ENCODE data around the gene F5.

- no peak for TF ChIP-seq CEBPB (IDR thresholded peaks at IDR 0.05)
- no peak for TF ChIP-seq CREB1 (IDR thresholded peaks at IDR 0.05; ENCODE audit: low read depth)
- TF ChIP-seq NFIC (IDR thresholded peaks at IDR 0.05) = no peak
- TF ChIP-seq TAF1 (IDR thresholded peaks at IDR 0.05; ENCODE audit: low read depth) = no peak
- TF ChIP-seq USF1 (IDR thresholded peaks at IDR 0.05) = no peak
- TF ChIP-seq EP300 (IDR thresholded peaks at IDR 0.05; ENCODE audit: borderline replicate concordance) = no peak
- TF ChIP-seq RAD21 (IDR thresholded peaks at IDR 0.05; ENCODE audit: low read depth) = no peak
- TF ChIP-seq MAX (IDR thresholded peaks at IDR 0.05) = no peak
- TF ChIP-seq TCF12 (IDR thresholded peaks at IDR 0.05; ENCODE audit: low read depth) = no peak
- TF ChIP-seq REST (IDR thresholded peaks at IDR 0.05; ENCODE audit: low read depth) = no peak
Observed at GRCh38 chr1:169478094-169478672, 108.1 kb downstream of the F5 start.

All from Ishikawa (cell line).